ENCODE data around the gene IL18BP. TPM values are rescaled to one million over a fixed set of nuclear protein-coding genes. Genes with fewer than 3 reads are reported as not detected.

IL18BP gene
- total RNA-seq: 1 to 10 TPM; 7.8 to 8.2 TPM

DNA sequence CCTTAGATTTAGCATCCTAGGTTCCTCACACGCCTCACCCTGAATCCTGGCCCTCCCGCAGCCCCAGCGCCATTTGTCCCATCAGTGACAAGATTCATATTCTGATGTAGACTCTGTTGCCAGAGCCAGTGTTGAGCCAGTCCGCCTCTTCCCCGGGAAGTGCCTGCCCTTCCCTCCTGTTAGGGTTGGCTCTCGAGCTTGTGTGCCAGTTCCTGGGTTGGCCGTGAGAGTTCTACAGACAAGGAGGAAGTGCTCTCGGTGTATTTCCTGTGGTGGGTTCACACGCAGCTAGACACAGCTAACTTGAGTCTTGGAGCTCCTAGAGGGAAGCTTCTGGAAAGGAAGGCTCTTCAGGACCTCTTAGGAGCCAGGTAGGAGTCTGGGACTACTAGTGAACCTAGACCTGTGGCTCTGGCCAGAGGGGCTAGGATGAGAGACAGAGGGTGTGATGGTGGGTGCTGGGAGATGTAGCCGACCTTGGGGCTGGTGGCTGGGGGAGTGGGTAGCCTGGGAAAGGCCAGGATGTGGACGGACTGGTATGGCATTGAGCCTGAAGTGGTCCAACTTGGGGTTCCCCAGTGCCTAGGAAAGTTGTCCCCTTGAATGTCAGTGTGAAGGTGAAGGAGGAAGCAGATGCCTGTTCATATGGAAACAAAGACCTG is at the start of gene IL18BP:
IL18BP (plus strand) TSS at position 261 of the 662 bp plus-strand sequence. CDS start 1,076 bp downstream, outside the sequence.
- Mint-ChIP-seq H3K9me3 (no peaks in the 10 kb centered on the region), H3K4me3 (peak within 1 kb of the TSS; percentile 53), H3K27ac (peak within 1 kb of the TSS; percentile 87), H3K4me1 (ENCODE audit: low read depth) (peaks cover 20% of the 10 kb centered on the region), H3K36me3 (ENCODE audit: low read depth) (peaks cover 20% of the 10 kb centered on the region), H3K27me3 (no peaks in the 10 kb centered on the region)
- TF ChIP-seq, protein P1, sequence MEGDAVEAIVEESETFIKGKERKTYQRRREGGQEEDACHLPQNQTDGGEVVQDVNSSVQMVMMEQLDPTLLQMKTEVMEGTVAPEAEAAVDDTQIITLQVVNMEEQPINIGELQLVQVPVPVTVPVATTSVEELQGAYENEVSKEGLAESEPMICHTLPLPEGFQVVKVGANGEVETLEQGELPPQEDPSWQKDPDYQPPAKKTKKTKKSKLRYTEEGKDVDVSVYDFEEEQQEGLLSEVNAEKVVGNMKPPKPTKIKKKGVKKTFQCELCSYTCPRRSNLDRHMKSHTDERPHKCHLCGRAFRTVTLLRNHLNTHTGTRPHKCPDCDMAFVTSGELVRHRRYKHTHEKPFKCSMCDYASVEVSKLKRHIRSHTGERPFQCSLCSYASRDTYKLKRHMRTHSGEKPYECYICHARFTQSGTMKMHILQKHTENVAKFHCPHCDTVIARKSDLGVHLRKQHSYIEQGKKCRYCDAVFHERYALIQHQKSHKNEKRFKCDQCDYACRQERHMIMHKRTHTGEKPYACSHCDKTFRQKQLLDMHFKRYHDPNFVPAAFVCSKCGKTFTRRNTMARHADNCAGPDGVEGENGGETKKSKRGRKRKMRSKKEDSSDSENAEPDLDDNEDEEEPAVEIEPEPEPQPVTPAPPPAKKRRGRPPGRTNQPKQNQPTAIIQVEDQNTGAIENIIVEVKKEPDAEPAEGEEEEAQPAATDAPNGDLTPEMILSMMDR (IDR thresholded peaks at IDR 0.05): no peak
- ChIA-PET POLR2A (interaction anchor here (1.3 to 1.6 kb wide), 2 partner anchors 9 to 14 kb away, joined by 3 to 9 read pairs; no protein-coding TSS in a partner anchor), CTCF (interaction anchor here (1.0 to 1.5 kb wide), 4 partner anchors 21 to 145 kb away, joined by 3 to 10 read pairs (median 4); no protein-coding TSS in a partner anchor)
- ATAC-seq (peak; percentile 59), DNase-seq (peak; percentile 40)
- intact Hi-C loops (cut with micrococcal nuclease): no loop called here

DNA sequence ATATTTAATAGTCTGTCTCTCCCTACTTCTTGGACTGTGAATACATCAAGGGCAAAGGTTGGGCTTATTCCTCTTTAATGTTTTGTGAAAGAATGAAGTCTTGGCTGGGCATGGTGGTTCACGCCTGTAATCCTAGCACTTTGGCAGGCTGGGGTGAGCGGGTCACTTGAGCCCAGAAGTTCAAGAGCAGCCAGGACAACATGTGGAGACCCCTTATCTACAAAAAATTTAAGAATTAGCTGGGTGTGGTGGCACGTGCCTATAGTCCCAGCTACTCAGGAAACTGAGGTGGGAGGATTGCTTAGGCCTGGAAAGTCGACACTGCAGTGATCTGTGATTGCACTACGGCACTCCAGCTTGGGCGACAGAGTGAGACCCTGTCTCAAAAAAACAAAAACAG is 49.7 kb upstream of the IL18BP start:
- H3K36me3 Mint-ChIP-seq (ENCODE audit: low read depth): peaks cover 2% of the 10 kb centered on the region
- intact Hi-C loops (cut with micrococcal nuclease): no loop called here
- H3K4me3 Mint-ChIP-seq: no peak overlapping the region
- no peaks in the 10 kb centered on the region for H3K9me3 Mint-ChIP-seq
- H3K4me1 Mint-ChIP-seq (ENCODE audit: low read depth): peaks cover 14% of the 10 kb centered on the region
- no peak overlapping the region for H3K27ac Mint-ChIP-seq
- ChIA-PET CTCF (interaction anchor here (1.4 kb wide), 1 partner anchor 21 kb away, joined by 4 read pairs; no protein-coding TSS in a partner anchor), POLR2A (interaction anchor here (1.3 to 1.8 kb wide), 2 partner anchors 8 kb away, joined by 3 to 5 read pairs; no protein-coding TSS in a partner anchor)
- no peaks in the 10 kb centered on the region for H3K27me3 Mint-ChIP-seq
- no peak for ATAC-seq
- DNase-seq: no peak
- TF ChIP-seq, protein P1 (IDR thresholded peaks at IDR 0.05): no peak

DNA sequence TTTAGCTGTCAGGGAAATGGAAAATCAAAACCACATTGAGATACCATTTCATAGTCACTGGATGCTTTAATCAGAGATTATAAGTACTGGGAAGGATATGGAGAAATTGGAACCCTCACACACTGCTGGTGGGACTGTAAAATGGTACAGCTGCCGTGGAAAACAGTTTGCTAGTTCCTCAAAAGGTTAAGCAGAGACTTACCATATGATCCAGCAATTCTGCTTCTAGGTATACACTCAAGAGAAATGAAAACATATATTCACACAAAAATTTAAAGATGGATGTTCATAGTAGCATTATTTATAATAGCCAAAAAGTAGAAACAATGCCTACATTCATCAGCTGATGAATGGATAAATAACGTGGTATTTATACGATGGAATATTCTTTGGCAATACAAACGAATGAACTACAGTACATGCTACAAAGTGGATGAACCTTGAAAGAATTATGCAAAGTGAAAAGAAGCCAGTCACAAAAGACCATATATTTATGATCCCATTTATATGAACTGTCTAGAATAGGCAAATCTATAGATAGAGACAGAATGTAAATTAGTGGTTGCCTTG is 46.9 kb upstream of the IL18BP start:
- H3K9me3 Mint-ChIP-seq: no peaks in the 10 kb centered on the region
- peaks cover 3% of the 10 kb centered on the region for H3K36me3 Mint-ChIP-seq (ENCODE audit: low read depth)
- intact Hi-C loops (cut with micrococcal nuclease): no loop called here
- H3K27ac Mint-ChIP-seq: no peak overlapping the region
- no peaks in the 10 kb centered on the region for H3K27me3 Mint-ChIP-seq
- ATAC-seq: no peak
- DNase-seq: no peak
- CTCF ChIA-PET: no interaction called here
- no peak overlapping the region for H3K4me3 Mint-ChIP-seq
- H3K4me1 Mint-ChIP-seq (ENCODE audit: low read depth): peaks cover 21% of the 10 kb centered on the region
- POLR2A ChIA-PET: no interaction called here
- TF ChIP-seq, protein P1 (IDR thresholded peaks at IDR 0.05): no peak

DNA sequence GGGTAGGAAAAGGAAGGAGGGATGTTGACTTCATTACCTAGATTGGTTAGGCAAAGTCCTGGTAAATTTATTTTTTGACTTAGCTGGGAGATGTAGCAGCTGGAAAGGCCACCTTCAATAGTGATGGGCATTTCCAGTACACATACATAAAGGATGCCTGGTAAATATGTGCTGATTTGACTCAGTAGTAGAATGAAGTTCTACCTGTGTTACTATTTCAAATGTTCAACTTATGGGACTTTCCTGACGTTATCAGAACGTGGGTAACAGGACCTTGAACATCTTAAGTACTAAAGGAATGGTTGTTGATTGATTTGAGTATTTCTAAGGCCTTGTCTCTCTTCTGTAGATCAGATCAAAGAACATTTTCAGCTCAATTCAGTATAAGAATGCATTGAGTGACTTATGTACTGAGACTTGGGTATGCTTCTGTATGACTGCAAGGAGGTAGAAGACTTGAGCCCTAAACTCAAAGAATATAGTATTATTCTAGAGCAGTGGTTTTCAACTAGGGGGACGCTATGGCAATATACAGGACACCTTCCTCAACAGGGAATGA is 42.7 kb upstream of the IL18BP start:
- Mint-ChIP-seq H3K9me3 (no peaks in the 10 kb centered on the region), H3K4me3 (no peak overlapping the region), H3K27me3 (no peaks in the 10 kb centered on the region), H3K4me1 (ENCODE audit: low read depth) (peaks cover 18% of the 10 kb centered on the region), H3K36me3 (ENCODE audit: low read depth) (peaks cover 12% of the 10 kb centered on the region), H3K27ac (no peak overlapping the region)
- ChIA-PET CTCF (interaction anchor here (1.2 to 3.2 kb wide), 2 partner anchors 22 to 188 kb away, joined by 3 to 13 read pairs; no protein-coding TSS in a partner anchor), POLR2A (interaction anchor here (0.8 kb wide), 1 partner anchor 28 kb away, joined by 3 read pairs; the partner anchor contains the start of gene XNDC1N)
- TF ChIP-seq, protein P1 (IDR thresholded peaks at IDR 0.05): no peak
- DNase-seq (no peak), ATAC-seq (no peak)
- intact Hi-C loops (cut with micrococcal nuclease): no loop called here

Data from activated CD8-positive, alpha-beta T cell treated with anti-CD3 and anti-CD28 coated beads for 36 hours (primary cell).